ENCODE data around the gene CCDC102A. TPM values are rescaled to one million over a fixed set of nuclear protein-coding genes. Genes with fewer than 3 reads are reported as not detected.
A peak's percentile ranks its signal among the peaks of the same experiment; 100 is the strongest.
"Not testable (repeated sequence)": the region's sequence is repeated elsewhere in the genome, so short reads cannot be mapped to it uniquely, and the experiment has no call there.

Gene CCDC102A
- 10 to 100 TPM in 7 of 12 donors, 1 to 10 TPM in 4, not detected in 1; 9.2 to 20.8 (median 11.4) TPM for polyA plus RNA-seq (ENCODE audit: insufficient read length in 12 of 12)
- long read RNA-seq, donor 1, partial matches to known transcripts: 0 of 2 reads
- long read RNA-seq, donor 1, other reads (novel, unspliced or antisense): 0 of 2 reads
- long read RNA-seq, donor 2, partial matches to known transcripts: 0 of 1 reads
- long read RNA-seq, donor 2, other reads (novel, unspliced or antisense): 0 of 1 reads
- long read RNA-seq, donor 3, partial matches to known transcripts: 0 of 1 reads
- long read RNA-seq, donor 3, other reads (novel, unspliced or antisense): 0 of 1 reads
- long read RNA-seq, donor 4, partial matches to known transcripts: 0 of 3 reads
- long read RNA-seq, donor 4, other reads (novel, unspliced or antisense): 0 of 3 reads
- long read RNA-seq, donor 5, transcript CCDC102A-201 (9 exons, 2,463 nt): major isoform, 10 of 11 reads
- long read RNA-seq, donor 5, partial matches to known transcripts: 0 of 11 reads
- long read RNA-seq, donor 5, other reads (novel, unspliced or antisense): 0 of 11 reads
- long read RNA-seq, donor 6, transcript CCDC102A-201 (9 exons, 2,463 nt): major isoform, 6 of 6 reads
- long read RNA-seq, donor 6, partial matches to known transcripts: 0 of 6 reads
- long read RNA-seq, donor 6, other reads (novel, unspliced or antisense): 0 of 6 reads
- long read RNA-seq, donor 7, partial matches to known transcripts: 0 of 1 reads
- long read RNA-seq, donor 7, other reads (novel, unspliced or antisense): 0 of 1 reads
- long read RNA-seq, donor 8, transcript CCDC102A-201 (9 exons, 2,463 nt): major isoform, 8 of 8 reads
- long read RNA-seq, donor 8, partial matches to known transcripts: 0 of 8 reads
- long read RNA-seq, donor 8, other reads (novel, unspliced or antisense): 0 of 8 reads
- long read RNA-seq, donor 9, partial matches to known transcripts: 0 of 4 reads
- long read RNA-seq, donor 9, other reads (novel, unspliced or antisense): 0 of 4 reads
- long read RNA-seq, donor 10, partial matches to known transcripts: 0 of 3 reads
- long read RNA-seq, donor 10, other reads (novel, unspliced or antisense): 0 of 3 reads
- long read RNA-seq, donor 11, transcript CCDC102A-201 (9 exons, 2,463 nt): major isoform, 8 of 9 reads
- long read RNA-seq, donor 11, partial matches to known transcripts: 0 of 9 reads
- long read RNA-seq, donor 11, other reads (novel, unspliced or antisense): 0 of 9 reads

DNA sequence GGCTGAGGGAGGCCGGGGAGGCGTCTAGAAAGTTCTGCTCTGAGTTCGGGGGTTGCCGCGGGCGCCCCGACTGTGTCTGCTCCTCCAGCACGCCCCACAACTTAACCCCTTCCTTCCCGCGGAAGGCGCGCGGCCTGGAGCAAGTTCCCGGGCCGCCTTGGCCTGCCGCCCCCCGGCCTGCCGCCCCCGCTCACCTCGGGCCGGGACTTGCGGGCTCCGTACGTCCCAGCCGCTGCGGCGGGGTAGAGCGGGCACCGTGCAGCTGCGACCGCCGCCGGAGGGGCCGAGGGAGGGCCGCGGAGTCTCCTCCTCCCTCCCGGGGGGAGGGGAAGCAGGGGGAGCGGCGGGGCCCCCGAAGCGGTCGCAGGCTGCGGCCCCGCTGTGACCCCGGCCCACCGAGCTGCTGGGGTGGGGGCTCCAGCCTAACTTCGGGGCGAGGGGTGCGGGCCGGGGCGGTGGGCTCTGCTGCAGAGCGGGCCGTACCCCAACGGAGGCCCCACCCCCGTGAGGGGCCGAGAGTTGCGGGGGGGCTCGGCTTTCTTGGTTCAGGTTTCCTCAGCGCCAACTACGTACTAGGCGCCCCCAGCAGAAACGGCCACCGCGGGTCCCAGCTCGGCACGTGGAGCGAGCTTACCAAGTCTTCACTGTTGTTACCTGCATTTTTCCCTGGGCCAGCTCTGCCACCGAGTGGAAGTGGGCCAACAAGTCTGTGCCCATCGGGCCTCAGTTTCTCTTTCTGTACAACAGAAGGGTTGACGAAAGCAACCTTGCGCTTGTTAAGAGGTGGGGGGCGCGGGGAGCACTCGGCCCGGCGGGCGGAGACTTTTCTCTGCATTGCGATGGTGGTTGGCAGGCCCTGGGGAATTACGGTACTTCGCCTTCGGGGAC lies at the start of gene CCDC102A:
CCDC102A (minus strand) TSS at position 266 of the 888 bp plus-strand sequence. CDS start 7,394 bp downstream, outside the sequence.
- DNase-seq: no peak

DNA sequence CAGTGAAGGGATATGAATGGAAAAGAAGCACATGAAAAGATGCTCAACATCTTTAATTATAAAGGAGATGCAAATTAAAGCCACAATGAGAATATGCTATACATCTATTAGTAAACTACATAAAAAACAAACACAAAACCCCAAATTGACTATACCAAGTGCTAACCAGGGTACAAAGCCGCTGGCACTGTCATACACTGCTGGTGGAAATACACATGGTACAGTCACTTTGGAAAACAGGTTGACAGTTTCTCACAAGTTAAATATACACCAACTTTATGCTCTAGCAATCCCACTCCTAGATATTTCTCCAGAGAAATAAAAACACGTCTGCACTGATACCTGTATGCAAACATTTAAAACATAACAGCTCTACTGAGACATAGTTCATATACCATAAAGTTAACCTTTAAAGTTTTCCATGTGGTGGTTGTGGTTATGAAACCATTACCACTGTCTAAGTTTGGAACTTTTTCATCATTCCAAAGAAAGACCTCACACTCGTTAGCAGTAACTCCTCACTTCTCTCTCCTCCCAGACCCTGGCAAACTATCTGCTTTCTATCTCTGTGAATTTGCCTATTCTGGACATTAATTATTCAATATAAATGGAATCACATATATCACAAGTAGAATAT lies 48.8 kb upstream of the CCDC102A start:
- DNase-seq: no peak

DNA sequence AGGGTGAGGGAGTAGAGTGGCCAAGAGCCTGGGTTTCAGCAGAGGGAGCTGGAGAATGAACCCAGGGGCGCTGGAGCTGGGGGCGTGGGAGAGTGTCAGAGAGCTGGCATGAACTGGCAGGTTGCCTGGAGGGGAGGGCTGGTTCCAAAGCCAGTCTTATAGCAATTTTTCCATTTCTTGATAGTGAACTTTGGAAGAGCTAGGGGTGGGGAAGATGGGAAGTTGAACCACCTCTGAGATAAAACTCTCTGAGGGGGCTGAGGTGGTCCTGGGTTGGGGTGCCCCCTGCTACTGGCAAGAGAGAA lies 42.9 kb upstream of the CCDC102A start:
- DNase-seq: no peak

DNA sequence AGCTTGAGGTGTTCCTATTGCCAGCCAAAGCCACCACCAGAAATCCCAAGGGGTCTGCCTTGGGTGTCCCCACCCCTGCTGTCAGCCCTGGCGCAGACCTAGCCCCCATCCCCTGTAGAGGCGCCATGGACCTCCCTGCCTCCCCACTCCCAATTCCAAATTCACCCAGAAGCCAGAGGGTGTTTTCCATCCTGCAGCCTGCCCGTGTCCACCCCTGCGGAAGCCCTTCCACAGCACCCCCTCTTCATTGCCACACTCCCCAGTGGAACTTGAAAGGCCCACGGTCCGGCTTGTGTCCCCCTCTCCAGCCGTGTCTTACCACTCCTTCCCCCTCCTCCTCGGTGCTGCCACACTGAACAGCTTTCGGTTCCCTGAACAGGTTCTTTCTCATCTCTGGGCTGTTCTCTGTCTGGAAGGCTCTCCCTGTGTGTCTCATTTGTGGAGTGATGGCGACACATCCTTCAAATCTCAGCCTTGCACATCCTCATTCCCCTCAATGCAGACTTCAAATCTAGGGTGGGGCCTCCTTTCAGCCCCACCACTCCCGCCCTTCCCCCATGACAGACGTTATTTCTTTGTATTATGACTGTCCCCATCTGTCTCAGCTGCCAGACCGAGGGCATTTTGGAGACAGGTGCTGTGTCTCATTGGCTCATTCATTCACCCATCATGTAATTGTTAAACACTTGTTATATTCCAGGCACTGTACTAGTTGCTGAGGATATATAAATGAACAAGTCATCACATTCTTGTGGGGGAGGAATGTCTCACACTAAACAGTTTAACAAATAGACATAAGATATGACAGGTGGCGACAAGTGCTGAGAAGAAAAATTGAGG lies 42.4 kb upstream of the CCDC102A start:
- DNase-seq: no peak

DNA sequence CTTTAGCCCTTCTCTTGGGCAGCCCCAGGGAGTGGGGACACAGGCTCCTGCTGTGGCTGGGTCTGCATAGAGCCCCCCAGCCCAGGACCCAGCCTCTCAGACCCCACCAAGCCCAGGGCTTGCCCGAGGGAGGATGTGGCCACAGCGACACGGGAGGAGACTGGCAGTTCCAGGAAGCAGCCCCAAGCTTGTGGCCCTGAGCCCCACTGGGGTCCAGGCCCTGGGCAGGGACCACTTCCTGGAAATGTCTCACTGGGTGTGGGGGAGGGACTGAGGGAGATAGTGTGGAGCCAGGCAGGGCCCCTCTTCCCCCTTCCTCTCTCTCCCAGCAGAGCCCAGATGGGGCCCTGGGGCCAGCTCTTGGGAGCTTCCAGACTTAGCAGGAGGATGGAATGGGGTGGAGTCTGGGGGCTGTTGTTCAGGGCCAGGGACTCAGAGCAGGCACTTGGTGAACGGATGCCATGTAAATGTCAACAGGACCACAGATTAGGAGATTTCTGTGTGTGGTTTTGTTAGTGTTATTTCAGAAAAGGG lies 41.4 kb upstream of the CCDC102A start:
- no peak for DNase-seq

DNA sequence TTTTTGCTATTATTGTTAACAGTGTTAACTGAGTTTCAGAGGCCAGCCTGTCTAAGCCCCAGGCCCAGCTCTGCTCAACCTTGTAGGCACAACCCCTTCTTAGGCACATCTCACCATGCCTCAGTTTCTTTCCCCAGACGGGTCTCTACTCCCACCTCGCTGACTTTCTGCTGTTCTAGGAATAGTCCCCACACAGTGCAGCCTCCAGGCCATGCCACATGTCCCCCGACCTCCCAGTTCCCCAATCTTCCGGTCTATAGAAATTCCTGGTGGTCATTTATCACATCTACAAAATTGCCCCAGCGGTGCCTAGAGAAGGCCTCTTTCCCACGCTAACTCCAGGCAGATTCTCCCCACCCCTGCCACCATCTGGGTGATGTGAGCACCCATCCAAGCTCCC lies 40.8 kb upstream of the CCDC102A start:
- no peak for DNase-seq

DNA sequence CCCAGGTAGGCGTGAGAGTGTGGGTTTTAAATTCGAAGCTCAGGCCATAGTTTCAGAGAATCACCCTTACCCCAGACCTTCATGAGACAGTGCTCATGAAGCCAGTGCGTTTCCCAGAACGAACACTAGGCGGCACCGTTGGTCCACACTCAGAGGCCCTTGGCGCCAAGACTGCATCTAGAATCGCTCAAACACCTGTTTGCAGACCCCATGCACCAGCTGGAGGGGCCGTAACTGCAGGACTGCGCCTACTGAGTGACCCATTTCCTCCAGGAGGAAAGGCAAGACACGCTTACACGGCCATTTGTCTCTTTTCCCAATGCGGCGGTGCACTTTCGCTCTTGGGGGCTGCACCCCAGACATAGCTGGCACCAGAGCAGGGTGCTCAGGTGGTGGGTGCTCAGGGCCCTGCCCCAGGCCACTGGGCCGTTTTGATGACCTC lies 40.1 kb upstream of the CCDC102A start:
- DNase-seq: peak; percentile 84

DNA sequence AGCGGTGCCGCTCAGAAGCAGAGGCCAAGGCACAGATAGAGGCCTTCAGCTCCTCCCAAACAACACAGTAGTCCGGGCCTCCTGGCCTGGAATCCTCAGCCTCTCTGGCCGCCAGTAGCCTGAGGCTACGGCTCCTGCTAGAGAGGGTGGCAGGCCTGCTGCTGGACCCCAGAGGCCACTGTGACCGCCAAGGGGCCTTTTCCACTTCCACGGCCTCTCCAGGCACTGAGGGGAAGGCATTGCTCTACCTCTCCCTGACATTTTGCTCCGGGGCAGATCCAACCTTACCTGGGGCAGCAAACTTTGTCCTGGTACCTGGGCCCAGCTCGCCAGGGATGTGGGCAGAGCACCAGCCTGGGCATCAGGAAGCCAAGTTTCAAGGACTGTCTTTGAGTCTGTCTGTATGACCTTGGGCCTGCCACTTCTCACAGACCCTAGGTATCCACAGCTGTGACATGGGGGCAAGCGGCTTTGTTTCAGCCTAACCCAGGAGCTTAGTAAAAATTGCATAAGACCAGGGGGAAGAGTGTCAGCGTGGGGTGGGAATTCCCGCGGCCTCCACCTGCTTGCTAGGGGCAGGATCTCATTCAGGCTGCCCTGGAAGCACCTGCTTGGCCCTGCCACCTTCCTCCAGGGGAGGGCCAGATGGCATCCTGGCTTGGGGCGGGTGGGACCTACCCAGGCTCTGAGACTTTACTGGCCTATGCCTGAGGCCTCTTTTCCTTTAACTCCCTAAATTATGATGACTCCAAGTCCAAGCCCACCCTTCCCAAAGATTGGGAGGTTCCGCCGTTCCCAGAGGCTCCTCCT lies 39.3 kb upstream of the CCDC102A start:
- no peak for DNase-seq

DNA sequence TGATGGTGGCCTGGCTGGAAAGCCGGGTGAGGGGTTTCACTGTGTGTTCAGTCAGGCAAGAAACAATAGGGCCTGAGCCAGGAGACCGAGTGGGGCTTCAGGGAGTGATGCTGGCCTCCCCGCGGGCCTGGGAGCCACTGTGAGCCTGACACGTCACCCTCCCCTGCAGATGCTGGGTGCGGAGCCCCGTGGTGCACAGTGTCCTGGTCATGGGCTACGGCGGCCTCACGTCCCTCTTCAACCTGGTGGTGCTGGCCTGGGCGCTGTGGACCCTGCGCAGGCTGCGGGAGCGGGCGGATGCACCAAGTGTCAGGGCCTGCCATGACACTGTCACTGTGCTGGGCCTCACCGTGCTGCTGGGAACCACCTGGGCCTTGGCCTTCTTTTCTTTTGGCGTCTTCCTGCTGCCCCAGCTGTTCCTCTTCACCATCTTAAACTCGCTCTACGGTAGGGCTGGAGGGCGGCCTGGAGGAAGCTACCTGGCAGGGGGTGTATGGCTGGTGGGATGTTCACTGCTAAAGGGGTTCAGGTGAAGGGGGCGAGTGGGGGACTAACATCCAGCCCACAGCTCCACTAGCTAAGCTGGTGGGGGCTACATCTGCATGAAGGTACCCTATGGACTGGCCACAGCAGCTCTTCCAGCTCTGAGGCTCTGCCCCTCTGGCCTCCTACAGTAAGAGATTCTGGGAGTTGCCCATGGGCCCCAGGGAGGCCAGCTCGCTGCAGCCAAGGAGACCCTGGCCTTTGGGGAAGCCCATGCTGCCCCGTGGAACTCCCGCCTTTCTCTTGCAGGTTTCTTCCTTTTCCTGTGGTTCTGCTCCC lies 38.5 kb upstream of the CCDC102A start:
- DNase-seq: no peak

DNA sequence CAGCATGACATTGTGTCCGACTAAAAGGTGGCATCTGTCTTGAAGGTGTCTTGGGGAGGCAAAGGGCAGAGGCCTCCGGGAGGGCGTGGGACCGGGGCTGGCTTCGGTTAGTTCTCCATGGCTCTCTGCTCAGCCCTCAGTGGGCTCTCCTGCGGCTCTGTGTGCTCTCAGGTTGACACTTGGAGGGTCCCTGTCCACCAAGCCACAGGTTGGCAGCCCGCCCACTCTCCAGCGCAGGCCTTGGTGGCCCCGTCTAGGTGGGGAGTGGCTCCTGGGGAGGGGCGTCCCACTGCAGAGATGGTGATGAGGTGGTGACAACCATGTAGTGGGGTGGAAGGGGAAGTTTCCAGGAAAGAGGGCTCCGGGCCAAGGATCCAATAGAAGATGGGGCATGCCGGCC lies 37.7 kb upstream of the CCDC102A start:
- DNase-seq: no peak

DNA sequence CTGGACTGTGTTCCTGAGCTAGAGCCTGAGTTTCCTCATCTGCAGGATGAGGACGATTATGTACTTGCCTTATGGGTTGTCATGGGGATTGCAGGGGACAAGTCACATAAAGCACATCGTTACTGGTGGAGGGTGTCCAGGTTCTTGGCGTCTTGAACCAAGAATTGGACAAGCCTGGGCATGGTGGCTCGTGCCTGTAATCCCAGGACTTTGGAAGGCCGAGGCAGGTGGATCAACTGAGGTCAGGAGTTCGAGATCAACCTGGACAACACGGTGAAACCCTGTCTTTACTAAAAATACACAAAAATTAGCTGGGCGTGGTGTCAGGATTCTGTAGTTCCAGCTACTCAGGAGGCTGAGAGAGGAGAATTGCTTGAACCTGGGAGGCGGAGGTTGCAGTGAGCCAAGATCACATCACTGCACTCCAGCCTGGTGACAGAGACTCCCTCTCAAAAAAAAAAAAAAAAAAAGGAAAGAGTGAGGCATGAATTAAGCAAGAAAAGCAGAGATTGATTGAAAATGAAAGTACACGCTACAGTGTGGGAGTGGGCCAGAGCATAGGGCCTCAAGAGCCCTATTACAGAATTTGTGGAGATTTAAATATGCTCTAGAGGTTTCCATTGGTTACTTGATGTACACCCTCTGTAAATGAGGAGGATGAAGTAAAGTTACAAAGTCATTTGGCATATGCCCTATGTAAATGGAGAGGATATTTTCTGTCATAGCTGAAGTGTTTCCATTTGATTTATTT lies 36.8 kb upstream of the CCDC102A start:
- no peak for DNase-seq

DNA sequence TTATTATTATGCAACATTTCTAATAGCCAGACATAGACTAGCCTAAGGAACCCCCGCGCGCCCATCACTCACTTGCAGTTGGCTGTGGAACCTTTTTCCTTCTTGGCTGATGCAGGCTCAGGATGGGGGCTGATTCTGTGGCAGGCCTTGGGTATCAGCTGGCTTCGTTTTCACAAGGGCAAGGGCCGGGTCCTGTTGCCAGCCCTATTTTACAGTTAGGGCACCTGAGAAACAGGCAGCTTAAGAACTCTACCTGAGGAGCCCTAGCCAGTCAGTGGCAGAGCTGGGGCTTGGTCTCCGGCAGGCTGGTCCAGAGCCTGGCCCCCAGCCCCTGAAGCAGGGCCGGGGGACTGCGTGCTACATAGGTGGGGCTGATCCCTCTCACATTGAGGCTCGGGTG lies 34.7 kb upstream of the CCDC102A start:
- DNase-seq: no peak

DNA sequence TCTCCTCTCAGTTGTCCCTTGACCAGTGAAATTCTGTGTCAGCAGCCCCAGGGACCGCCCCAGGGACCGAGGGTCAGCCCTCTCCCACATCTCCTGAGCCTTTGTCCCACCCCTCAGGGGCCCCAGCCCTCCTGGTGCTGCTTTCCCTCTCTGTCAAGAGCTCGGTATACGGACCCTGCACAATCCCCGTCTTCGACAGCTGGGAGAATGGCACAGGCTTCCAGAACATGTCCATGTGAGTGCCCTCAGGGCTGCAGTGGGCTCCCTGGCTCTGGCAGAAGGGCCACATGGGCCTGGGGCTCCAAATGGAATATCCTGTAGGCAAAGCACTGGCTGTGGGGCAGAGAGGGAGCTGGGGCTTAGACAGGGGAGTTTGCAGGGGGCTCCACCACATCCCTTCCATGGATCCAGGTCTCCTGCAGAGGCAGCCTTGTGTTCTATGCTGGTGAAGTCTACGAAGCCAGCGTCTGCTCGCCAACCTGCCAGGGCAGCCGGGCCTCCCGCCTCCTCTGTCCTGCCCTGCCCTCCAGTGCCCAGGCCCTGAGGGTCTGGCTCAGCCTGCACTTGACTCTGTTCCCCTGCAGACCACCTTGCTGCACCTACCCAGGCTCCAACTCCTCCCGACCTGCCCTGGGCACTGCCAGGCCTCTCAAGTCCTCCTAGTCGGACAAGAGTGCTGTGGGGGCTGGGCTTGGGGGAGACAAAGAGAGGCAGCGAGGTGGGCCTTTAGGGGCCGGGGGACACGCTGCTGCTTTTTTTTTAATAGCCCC lies 34.1 kb upstream of the CCDC102A start:
- no peak for DNase-seq

DNA sequence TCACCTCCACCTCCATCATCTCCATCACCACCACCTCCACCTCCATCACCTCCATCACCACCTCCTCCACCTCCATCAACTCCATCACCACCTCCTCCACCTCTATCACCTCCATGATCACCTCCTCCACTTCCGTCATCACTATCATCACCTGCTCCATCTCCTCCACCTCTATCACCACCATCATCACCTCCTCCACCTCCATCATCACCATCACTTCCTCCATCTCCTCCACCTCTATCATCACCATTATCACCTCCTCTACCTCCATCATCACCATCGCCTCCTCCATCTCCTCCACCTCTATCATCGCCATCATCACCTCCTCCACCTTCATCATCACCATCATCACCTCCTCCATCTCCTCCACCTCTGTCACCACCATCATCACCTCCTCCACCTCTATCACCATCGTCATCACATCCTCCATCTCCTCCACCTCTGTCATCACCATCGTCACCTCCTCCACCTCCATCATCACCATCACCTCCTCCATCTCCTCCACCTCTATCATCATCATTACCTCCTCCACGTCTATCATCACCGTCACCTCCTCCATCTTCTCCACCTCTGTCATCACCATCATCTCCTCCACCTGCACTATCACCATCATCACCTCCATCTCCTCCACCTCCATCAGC lies 33.1 kb upstream of the CCDC102A start:
- no peak for DNase-seq

DNA sequence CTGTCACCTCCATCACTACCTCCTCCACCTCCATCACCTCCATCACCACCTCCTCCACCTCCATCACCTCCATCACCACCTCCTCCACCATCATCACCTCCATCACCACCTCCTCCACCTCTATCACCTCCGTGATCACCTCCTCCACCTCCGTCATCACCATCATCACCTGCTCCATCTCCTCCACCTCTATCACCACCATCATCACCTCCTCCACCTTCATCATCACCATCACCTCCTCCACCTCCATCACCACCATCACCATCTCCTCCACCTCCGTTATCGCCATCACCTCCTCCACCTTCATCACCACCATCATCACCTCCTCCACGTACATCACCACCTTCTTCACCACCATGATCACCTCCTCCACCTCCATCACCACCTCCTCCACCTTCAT lies 32.4 kb upstream of the CCDC102A start:
- not testable (repeated sequence) for DNase-seq

All from muscle of arm (tissue), 14 donors.